ENCODE measurements around the gene GANAB. TPM values are rescaled to one million over a fixed set of nuclear protein-coding genes. Genes with fewer than 3 reads are reported as not detected.
A peak's percentile ranks its signal among the peaks of the same experiment; 100 is the strongest.

The GANAB gene
- total and polyA plus RNA-seq, 2 donors (not counting 1 experiment from before 2014, with no cell fraction given): 279 to 328 TPM

DNA sequence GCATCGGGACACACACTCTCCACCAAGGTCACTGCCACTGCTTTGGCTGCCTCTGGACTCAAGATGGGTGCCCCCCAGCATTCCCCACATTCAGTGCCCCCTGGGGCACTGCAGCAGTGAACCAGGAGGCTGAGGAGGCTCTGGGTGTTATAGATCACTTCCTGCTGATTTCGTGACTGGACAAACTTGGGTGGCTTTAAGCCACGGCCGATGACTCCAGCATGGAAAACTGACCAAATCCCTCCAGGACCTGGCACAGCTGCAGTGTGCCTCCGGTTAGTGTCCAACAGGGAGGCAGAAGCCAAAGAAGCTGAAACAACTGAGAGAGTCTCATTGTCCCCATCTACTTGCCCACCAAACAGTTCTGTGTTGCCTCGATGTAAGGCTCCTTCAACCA is 1.2 kb upstream of the GANAB start:
- Histone ChIP-seq H3K4me1 (ENCODE audit: control insufficient read depth, extremely low read depth, insufficient read depth, low read length) (peaks cover 8% of the 10 kb centered on the region), H3K9me3 (ENCODE audit: control insufficient read depth, insufficient read depth, low read depth, low read length) (no peaks in the 10 kb centered on the region), H3K27me3 (ENCODE audit: control insufficient read depth, insufficient read depth, low read length) (no peaks in the 10 kb centered on the region), H2AFZ (ENCODE audit: low read length) (no peak overlapping the region), H3K4me3 (replicated peaks in 1 of 4; ENCODE audit: control extremely low read depth in 1 of 4, insufficient read depth in 1 of 4, low read depth in 3 of 4, low read length in 4 of 4) (no peak overlapping the region), H4K20me1 (ENCODE audit: control insufficient read depth, extremely low read depth, insufficient read depth, low read length) (no peaks in the 10 kb centered on the region), H3K4me2 (ENCODE audit: extremely low read depth, insufficient read depth, low read length) (no peak overlapping the region), H3K9ac (ENCODE audit: insufficient read depth, low read length) (no peak overlapping the region), H3K27ac (ENCODE audit: insufficient read depth, low read length) (no peak overlapping the region), H3K36me3 (ENCODE audit: control insufficient read depth, insufficient read depth, low read length) (peaks cover 15% of the 10 kb centered on the region), H3K79me2 (ENCODE audit: control insufficient read depth, insufficient read depth, low read length) (peaks cover 52% of the 10 kb centered on the region)
- no peak for DNase-seq (ENCODE audit: low read depth in 2 of 2)
- TF ChIP-seq, protein P1, sequence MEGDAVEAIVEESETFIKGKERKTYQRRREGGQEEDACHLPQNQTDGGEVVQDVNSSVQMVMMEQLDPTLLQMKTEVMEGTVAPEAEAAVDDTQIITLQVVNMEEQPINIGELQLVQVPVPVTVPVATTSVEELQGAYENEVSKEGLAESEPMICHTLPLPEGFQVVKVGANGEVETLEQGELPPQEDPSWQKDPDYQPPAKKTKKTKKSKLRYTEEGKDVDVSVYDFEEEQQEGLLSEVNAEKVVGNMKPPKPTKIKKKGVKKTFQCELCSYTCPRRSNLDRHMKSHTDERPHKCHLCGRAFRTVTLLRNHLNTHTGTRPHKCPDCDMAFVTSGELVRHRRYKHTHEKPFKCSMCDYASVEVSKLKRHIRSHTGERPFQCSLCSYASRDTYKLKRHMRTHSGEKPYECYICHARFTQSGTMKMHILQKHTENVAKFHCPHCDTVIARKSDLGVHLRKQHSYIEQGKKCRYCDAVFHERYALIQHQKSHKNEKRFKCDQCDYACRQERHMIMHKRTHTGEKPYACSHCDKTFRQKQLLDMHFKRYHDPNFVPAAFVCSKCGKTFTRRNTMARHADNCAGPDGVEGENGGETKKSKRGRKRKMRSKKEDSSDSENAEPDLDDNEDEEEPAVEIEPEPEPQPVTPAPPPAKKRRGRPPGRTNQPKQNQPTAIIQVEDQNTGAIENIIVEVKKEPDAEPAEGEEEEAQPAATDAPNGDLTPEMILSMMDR (conservative IDR thresholded peaks at IDR 0.05 in 1 of 2, IDR thresholded peaks at IDR 0.05 in 1 of 2; ENCODE audit: low read depth in 1 of 2, low read length in 2 of 2): no peak
- TF ChIP-seq EZH2 (IDR thresholded peaks at IDR 0.05; ENCODE audit: low read length, missing control alignments): no peak

DNA sequence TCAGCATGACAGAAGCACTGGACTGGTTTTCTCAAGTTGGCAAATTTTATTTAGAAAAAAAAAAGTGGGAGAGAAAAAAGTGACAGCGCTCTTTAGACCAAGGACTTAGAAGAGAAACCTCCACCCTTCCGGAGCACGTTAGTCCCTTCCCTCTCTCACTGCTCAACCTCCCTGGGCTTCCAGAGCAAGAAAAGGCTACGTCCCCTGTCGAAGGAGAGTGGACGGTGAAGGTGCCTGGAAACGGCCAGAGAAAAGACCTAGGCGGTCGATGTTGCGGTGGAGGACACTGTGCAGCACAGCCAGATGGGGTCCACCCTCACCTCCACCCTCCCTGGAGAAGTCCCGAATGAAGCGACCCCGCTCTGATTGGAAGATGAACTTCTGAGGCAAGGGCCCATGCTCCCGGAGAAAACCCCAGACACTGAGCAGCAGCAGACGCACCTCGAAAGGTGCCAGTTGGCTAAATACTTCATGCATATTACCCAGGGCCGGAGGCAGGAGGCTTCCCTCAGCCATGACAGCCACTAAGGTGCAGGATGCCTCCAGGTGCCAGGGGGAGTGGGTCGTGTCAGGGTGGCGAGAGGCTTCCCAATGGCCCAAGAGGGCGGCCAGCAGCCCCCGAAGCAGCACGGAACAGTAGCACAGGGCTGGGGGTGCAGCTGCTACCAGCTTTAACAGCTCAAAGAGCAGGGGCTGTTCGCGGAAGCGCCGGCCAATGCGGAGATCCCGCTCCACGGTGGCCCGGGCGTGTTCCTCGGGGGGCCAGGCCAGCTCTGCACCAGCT is 604 bp upstream of the GANAB start:
- peak overlapping the region in 2 of 4 experiments; percentile 6 to 27 for H3K4me3 ChIP-seq (replicated peaks in 1 of 4; ENCODE audit: control extremely low read depth in 1 of 4, insufficient read depth in 1 of 4, low read depth in 3 of 4, low read length in 4 of 4)
- peak overlapping the region; percentile 64 for H3K27ac ChIP-seq (ENCODE audit: insufficient read depth, low read length)
- peak overlapping the region; percentile 58 for H3K4me2 ChIP-seq (ENCODE audit: extremely low read depth, insufficient read depth, low read length)
- peaks cover 8% of the 10 kb centered on the region for H3K4me1 ChIP-seq (ENCODE audit: control insufficient read depth, extremely low read depth, insufficient read depth, low read length)
- no peaks in the 10 kb centered on the region for H3K27me3 ChIP-seq (ENCODE audit: control insufficient read depth, insufficient read depth, low read length)
- peaks cover 50% of the 10 kb centered on the region for H3K79me2 ChIP-seq (ENCODE audit: control insufficient read depth, insufficient read depth, low read length)
- no peak overlapping the region for H2AFZ ChIP-seq (ENCODE audit: low read length)
- DNase-seq (ENCODE audit: low read depth in 2 of 2): no peak
- H3K36me3 ChIP-seq (ENCODE audit: control insufficient read depth, insufficient read depth, low read length): peaks cover 15% of the 10 kb centered on the region
- no peaks in the 10 kb centered on the region for H4K20me1 ChIP-seq (ENCODE audit: control insufficient read depth, extremely low read depth, insufficient read depth, low read length)
- no peak for TF ChIP-seq EZH2 (IDR thresholded peaks at IDR 0.05; ENCODE audit: low read length, missing control alignments)
- TF ChIP-seq, protein P1 (conservative IDR thresholded peaks at IDR 0.05 in 1 of 2, IDR thresholded peaks at IDR 0.05 in 1 of 2; ENCODE audit: low read depth in 1 of 2, low read length in 2 of 2): no peak
- H3K9ac ChIP-seq (ENCODE audit: insufficient read depth, low read length): no peak overlapping the region
- no peaks in the 10 kb centered on the region for H3K9me3 ChIP-seq (ENCODE audit: control insufficient read depth, insufficient read depth, low read depth, low read length)

DNA sequence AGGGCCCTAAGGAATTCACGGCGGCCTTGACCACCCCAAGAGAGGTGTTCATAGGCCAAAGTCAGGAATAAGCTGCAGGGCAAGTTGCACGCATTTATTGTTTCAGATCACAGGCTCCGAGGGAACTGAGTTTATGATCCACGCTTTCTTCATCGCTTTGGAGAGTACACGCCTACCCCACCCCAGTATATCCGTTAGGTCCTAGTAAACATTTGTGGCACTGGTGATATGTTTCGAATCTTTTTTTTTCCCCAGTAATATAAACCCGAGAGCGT is 805 bp downstream of the GANAB start:
- Histone ChIP-seq H3K4me1 (ENCODE audit: control insufficient read depth, extremely low read depth, insufficient read depth, low read length) (peaks cover 8% of the 10 kb centered on the region), H3K4me3 (replicated peaks in 1 of 4; ENCODE audit: control extremely low read depth in 1 of 4, insufficient read depth in 1 of 4, low read depth in 3 of 4, low read length in 4 of 4) (peak overlapping the region; percentile 73 to 96 (median 79)), H4K20me1 (ENCODE audit: control insufficient read depth, extremely low read depth, insufficient read depth, low read length) (no peaks in the 10 kb centered on the region), H3K9me3 (ENCODE audit: control insufficient read depth, insufficient read depth, low read depth, low read length) (no peaks in the 10 kb centered on the region), H2AFZ (ENCODE audit: low read length) (no peak overlapping the region), H3K36me3 (ENCODE audit: control insufficient read depth, insufficient read depth, low read length) (peaks cover 16% of the 10 kb centered on the region), H3K9ac (ENCODE audit: insufficient read depth, low read length) (peak overlapping the region; percentile 90), H3K27ac (ENCODE audit: insufficient read depth, low read length) (peak overlapping the region; percentile 88), H3K27me3 (ENCODE audit: control insufficient read depth, insufficient read depth, low read length) (no peaks in the 10 kb centered on the region), H3K4me2 (ENCODE audit: extremely low read depth, insufficient read depth, low read length) (peak overlapping the region; percentile 97), H3K79me2 (ENCODE audit: control insufficient read depth, insufficient read depth, low read length) (peaks cover 49% of the 10 kb centered on the region)
- DNase-seq (ENCODE audit: low read depth in 2 of 2): no peak
- TF ChIP-seq, protein P1 (conservative IDR thresholded peaks at IDR 0.05 in 1 of 2, IDR thresholded peaks at IDR 0.05 in 1 of 2; ENCODE audit: low read depth in 1 of 2, low read length in 2 of 2): no peak
- TF ChIP-seq EZH2 (IDR thresholded peaks at IDR 0.05; ENCODE audit: low read length, missing control alignments): no peak

Data from fibroblast of lung (primary cell).